Raji (cell line): ENCODE results near the gene APOB.

ENCODE experiments used
- POLR2A ChIP-seq: IDR thresholded peaks from 2 replicates; pipeline ENCODE4 v1.6.1; 2011; ENCODE audit warnings: low read depth, low read length, control low read depth; ENCODE audit not compliant: insufficient read depth

Gene APOB, protein sequence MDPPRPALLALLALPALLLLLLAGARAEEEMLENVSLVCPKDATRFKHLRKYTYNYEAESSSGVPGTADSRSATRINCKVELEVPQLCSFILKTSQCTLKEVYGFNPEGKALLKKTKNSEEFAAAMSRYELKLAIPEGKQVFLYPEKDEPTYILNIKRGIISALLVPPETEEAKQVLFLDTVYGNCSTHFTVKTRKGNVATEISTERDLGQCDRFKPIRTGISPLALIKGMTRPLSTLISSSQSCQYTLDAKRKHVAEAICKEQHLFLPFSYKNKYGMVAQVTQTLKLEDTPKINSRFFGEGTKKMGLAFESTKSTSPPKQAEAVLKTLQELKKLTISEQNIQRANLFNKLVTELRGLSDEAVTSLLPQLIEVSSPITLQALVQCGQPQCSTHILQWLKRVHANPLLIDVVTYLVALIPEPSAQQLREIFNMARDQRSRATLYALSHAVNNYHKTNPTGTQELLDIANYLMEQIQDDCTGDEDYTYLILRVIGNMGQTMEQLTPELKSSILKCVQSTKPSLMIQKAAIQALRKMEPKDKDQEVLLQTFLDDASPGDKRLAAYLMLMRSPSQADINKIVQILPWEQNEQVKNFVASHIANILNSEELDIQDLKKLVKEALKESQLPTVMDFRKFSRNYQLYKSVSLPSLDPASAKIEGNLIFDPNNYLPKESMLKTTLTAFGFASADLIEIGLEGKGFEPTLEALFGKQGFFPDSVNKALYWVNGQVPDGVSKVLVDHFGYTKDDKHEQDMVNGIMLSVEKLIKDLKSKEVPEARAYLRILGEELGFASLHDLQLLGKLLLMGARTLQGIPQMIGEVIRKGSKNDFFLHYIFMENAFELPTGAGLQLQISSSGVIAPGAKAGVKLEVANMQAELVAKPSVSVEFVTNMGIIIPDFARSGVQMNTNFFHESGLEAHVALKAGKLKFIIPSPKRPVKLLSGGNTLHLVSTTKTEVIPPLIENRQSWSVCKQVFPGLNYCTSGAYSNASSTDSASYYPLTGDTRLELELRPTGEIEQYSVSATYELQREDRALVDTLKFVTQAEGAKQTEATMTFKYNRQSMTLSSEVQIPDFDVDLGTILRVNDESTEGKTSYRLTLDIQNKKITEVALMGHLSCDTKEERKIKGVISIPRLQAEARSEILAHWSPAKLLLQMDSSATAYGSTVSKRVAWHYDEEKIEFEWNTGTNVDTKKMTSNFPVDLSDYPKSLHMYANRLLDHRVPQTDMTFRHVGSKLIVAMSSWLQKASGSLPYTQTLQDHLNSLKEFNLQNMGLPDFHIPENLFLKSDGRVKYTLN (N-terminal part only)

GRCh38 chr2:21043744-21044532 lies at the start of gene APOB:
APOB (minus strand) TSS chr2:21044073; CDS start chr2:21043945, 128 bp downstream.
- no peak for TF ChIP-seq POLR2A

DNA sequence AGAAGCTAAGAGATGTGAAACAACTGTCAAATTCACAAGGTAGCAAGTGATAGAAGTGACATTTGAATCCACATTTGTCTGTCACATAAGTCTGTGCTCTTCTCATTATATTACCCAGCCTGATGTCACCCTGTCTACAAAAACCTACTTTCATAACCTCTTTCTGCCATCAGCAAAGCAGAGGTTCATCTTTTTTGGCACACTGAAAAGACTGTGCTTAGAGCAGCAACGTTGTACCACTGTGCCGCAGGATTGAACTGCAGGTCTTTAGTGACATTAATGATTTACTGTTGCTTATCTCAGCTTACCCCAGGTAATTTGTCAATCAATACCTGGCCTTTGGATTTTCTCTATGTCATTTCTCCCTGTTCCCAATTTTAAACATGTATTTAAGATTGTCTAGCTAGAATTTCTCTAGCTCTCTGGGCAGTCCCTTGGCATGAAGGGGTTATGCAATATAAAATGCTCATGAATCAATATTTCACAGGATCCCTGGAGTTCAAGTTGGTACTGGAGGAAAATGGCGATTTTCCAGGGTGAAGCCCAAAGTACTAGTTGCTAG lies 48.5 kb upstream of the APOB start:
- TF ChIP-seq POLR2A, result no peak

DNA sequence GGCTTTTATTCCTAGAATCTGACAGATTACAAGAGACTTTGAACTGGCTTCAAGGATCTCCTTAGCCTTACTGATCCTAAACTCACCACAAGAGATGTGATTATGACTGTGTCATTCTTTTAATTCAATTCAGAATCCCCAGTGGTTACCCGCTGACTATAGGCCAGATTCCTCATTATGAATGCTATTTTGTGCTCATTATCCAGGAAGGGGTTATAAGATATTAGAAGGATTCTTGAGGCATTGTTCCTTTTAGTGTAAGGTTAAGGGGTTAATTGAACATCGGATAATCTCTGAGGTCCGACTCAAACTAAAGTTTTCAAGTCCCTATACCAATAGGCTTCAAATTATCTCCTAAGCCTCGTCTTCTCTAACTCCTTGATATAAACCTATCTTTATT lies 40.5 kb upstream of the APOB start:
- no peak for TF ChIP-seq POLR2A

DNA sequence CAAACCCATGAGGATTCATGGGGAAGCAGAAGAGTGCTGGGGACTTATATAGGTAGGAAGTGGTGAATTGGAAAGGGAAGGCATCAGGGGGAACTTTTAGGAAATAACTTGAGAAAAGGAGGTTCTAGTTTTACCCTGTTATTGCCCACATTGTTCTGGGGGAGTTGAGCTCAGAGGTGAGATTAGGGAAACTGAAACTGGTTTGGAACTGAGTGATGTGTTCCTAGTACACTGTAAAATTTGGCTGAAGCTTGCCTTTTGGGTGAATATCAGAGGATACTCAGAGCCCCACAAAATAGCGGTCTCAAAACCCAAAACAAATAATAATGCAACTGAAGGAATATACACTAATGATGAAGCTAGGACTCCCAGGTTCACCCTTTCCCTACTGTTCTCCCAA lies 39.6 kb upstream of the APOB start:
- no peak for TF ChIP-seq POLR2A

- no peak for TF ChIP-seq POLR2A
Observed at GRCh38 chr2:21078296-21078695, 34.4 kb upstream of the APOB start.

DNA sequence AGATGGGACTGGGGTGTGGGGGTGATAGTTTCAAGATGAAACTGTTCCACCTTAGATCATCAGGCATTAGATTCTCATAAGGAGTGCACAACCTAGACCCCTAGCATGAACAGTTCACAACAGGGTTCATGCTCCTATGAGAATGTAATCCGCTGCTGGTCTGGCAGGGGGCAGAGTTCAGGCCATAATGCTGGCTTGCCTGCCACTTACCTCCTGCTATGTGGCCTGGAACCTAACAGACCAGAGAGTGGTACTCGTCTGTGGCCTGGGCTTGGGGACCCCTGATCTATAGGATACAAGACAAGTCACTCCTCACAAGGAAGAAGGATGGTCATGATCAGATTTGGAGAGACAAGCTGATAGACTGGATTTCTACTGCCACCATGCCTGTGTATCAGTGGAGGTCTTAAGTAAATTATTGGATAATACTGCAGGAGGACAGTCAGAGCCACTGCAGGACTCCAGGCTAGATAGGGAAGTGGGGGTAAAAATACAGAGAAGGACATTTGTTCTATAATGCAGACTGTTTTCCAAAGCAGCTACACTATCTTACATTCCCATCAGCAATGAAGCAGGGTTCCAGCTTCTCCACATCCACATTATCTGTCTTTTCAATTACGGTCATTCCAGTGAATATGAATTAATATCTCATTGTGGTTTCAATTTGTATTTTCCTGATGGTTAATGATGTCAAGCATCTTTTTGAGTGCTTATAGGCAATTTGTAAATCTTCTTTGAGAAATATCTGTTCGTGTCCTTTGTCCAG lies 28.8 kb upstream of the APOB start:
- no peak for TF ChIP-seq POLR2A

DNA sequence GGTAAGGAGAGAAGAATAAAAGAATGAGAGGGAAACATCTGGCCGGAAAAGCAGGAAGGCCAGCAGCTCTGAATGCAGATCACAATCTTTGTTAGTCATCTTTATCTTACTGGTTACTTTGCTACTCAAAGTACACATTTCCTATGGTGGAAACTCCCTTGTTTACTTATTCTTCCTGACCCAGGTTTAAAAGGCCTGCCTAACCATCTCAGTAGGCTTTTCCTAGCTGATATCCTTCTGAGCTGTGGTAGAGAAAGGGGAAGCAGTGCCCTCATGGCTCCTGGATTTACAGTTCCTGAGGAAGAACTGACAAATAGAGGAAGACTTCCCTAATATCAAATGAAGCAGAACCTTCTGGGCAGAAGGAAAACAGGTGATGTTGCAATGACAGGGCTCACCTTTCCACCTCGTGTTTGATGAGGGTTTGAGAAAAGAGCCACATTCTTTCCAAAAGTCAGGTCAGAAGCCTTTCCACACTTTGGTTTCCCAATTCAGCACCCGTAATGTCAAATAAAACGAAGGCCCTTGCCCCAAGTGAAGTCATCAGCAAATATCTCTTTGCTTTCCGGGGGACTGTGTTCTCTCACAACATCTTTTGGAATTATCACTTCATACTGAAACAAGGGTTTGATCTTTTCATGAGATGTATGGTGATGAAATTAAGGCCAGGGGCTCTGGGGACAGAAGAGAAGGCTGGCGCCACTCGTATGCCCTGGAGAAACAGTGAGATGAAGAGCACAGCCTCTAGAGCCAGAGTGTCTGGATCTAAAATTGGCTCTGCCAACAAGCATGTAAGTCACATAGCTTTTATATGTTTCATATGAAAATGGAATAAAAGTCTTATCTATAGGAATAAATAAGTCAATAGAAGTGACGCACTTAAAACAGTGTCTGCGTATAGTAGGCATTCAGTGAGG lies 26.7 kb upstream of the APOB start:
- TF ChIP-seq POLR2A, result no peak

- TF ChIP-seq POLR2A, result no peak
Observed at GRCh38 chr2:21069746-21070340, 26.0 kb upstream of the APOB start.

GRCh38 chr2:21067859-21068537 lies 24.1 kb upstream of the APOB start:
- no peak for TF ChIP-seq POLR2A

DNA sequence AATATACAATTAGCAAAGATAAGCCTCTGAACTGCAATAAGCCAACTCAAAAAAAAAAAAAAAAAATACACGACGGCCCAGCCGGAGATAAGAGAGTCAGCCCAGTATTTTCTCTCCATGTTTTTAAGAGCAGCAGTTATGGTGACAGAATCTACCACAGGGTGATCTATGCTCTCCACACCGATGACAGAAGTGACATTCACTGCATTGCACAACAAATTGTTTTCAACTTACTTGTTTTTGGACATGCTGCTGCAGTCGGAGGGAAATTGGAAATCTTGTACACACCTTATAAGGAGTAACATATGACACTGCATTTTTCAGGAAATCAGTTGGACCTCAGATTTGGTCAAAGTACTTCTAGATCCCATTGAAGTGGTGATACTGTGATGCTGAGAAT lies 23.3 kb upstream of the APOB start:
- no peak for TF ChIP-seq POLR2A

DNA sequence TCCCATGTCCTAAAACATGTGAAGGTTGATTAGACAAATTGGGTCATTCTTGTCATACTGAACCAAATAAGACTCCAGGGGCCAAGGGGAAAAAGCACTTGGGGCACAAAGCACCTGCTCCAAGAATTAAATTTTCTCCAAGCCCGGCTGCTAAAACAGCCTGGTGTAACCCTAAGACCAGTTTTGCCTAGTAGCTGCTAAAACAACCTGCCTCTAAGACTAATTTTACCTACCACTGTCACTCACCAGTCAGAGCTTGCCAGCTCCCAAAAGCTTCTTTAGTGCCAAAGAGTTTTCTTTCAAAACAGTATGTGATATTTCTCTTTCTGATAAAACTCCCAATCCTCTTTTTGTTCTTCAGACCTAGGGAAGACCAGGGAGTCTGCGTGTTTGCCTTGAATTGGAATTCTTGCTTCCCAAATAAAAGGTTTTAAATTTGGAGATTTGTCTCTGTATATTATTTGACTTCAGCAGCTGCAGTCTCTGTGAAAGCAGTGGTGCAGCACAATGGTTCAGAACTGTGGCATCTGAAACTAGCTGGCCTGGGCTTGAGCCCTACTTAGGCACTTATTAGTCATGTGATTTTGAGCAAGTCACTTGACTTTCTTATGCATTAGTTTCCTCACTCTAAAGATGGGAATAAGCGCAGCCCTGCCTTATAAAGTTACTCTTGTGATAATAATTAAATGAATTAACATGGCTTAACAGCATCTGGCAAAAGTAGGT lies 16.2 kb upstream of the APOB start:
- TF ChIP-seq POLR2A, result no peak
